Measurements from ENCODE around the gene MAGEA3.
"Not testable (repeated sequence)": the region's sequence is repeated elsewhere in the genome, so short reads cannot be mapped to it uniquely, and the experiment has no call there.

The MAGEA3 gene

GRCh38 chrX:152697952-152698931, at the start of gene MAGEA3:
MAGEA3 (plus strand) TSS chrX:152698794; CDS start chrX:152700833, 2,039 bp downstream.
- not testable (repeated sequence) for DNase-seq

- DNase-seq, result no peak
These were observed 46.5 kb upstream of the MAGEA3 start for GRCh38 chrX:152652060-152652459.

- no peak for DNase-seq
These were observed 46.1 kb upstream of the MAGEA3 start for GRCh38 chrX:152652467-152652866.

- no peak for DNase-seq
These were observed 42.5 kb upstream of the MAGEA3 start for GRCh38 chrX:152656087-152656486.

GRCh38 chrX:152656890-152657289, 41.7 kb upstream of the MAGEA3 start:
- no peak for DNase-seq

GRCh38 chrX:152658302-152658701, 40.3 kb upstream of the MAGEA3 start:
- peak; percentile 52 for DNase-seq

- no peak for DNase-seq
These were observed 35.5 kb upstream of the MAGEA3 start for GRCh38 chrX:152663086-152663485.

- DNase-seq, result no peak
These were observed 24.5 kb upstream of the MAGEA3 start for GRCh38 chrX:152674135-152674534.

GRCh38 chrX:152674652-152675051, 23.9 kb upstream of the MAGEA3 start:
- not testable (repeated sequence) for DNase-seq

GRCh38 chrX:152681012-152681411, 17.6 kb upstream of the MAGEA3 start:
- not testable (repeated sequence) for DNase-seq

GRCh38 chrX:152700390-152700789, 1.8 kb downstream of the MAGEA3 start:
- DNase-seq, result not testable (repeated sequence)

- not testable (repeated sequence) for DNase-seq
These were observed 7.9 kb downstream of the MAGEA3 start for GRCh38 chrX:152706500-152706899.

GRCh38 chrX:152709173-152709572, 10.6 kb downstream of the MAGEA3 start, which contains the start of gene CSAG2:
CSAG2 (minus strand) TSS chrX:152709273; CDS start chrX:152709112, 161 bp downstream.
- not testable (repeated sequence) for DNase-seq

GRCh38 chrX:152713195-152713594, 14.6 kb downstream of the MAGEA3 start:
- not testable (repeated sequence) for DNase-seq

GRCh38 chrX:152713815-152714787, 15.5 kb downstream of the MAGEA3 start, which contains the start of gene MAGEA2B:
MAGEA2B (plus strand) TSS chrX:152714628; CDS start chrX:152717107, 2,479 bp downstream.
- DNase-seq, result not testable (repeated sequence)

GRCh38 chrX:152725409-152725808, 26.8 kb downstream of the MAGEA3 start:
- DNase-seq, result no peak

- DNase-seq, result peak; percentile 95
These were observed 34.8 kb downstream of the MAGEA3 start, which contains the start of the genes CSAG1 and MAGEA12 for GRCh38 chrX:152733261-152733975. CSAG1 (minus strand) TSS chrX:152733721; CDS start chrX:152732460, 1,261 bp downstream. MAGEA12 (plus strand) TSS chrX:152733757; CDS start chrX:152736162, 2,405 bp downstream.

- not testable (repeated sequence) for DNase-seq
These were observed 35.7 kb downstream of the MAGEA3 start for GRCh38 chrX:152734143-152734858.

- no peak for DNase-seq
These were observed 36.5 kb downstream of the MAGEA3 start for GRCh38 chrX:152735101-152735500.

- DNase-seq, result no peak
These were observed 37.4 kb downstream of the MAGEA3 start for GRCh38 chrX:152735860-152736511.

- not testable (repeated sequence) for DNase-seq
These were observed 37.9 kb downstream of the MAGEA3 start for GRCh38 chrX:152736528-152736927.
